NCI-H2081 (cell line): ENCODE data around the gene CAMK2G.

Experiments used
- DNase-seq, 2 experiments: peaks; one replicate each; lab custom pipeline; 2025; lab: John Stamatoyannopoulos, UW

CAMK2G gene

GRCh38 chr10:73771722-73772280 is 102.6 kb downstream of the CAMK2G start:
- DNase-seq, result peak; percentile 48 to 56

- DNase-seq, result no peak
Observed at GRCh38 chr10:73769396-73769795, 105.0 kb downstream of the CAMK2G start.

- DNase-seq, result no peak
Observed at GRCh38 chr10:73768881-73769280, 105.5 kb downstream of the CAMK2G start.

GRCh38 chr10:73765066-73765465 is 109.3 kb downstream of the CAMK2G start:
- no peak for DNase-seq

- DNase-seq, result no peak
Observed at GRCh38 chr10:73763343-73763742, 111.0 kb downstream of the CAMK2G start.

- DNase-seq, result no peak
Observed at GRCh38 chr10:73762915-73763314, 111.4 kb downstream of the CAMK2G start.
